Measurements from ENCODE around the gene LMO4. TPM values are rescaled to one million over a fixed set of nuclear protein-coding genes. Genes with fewer than 3 reads are reported as not detected.

LMO4 gene
- total and polyA plus RNA-seq, 8 donors = 30.7 to 120 (median 79.5) TPM

GRCh38 chr1:87394513-87394912 is 65.8 kb downstream of the LMO4 start:
- Histone ChIP-seq H3K4me1 (peaks cover 0 to 16% (median 0%) of the 10 kb centered on the region in 4 donors), H3K4me3 (no peak overlapping the region), H3K27ac (no peak overlapping the region), H3K27me3 (no peaks in the 10 kb centered on the region), H3K9me3 (peaks cover 0 to 5% (median 2%) of the 10 kb centered on the region in 4 donors), H3K36me3 (no peaks in the 10 kb centered on the region)
- intact Hi-C loops (cut with DNase I; ENCODE audit: low total_unique reads) = no loop called here
- WGBS, 5 donors = 82 to 86% (median 85%) methylated on average over 9 of the region's 9 CpGs
- TF ChIP-seq POLR2AphosphoS5 (IDR thresholded peaks at IDR 0.05) (no peak), POLR2A (IDR thresholded peaks at IDR 0.05) (no peak), CTCF (IDR thresholded peaks at IDR 0.05) (no peak), EP300 (IDR thresholded peaks at IDR 0.05) (no peak)
- no peak for DNase-seq

GRCh38 chr1:87394982-87395381 is 66.3 kb downstream of the LMO4 start:
- peaks cover 0 to 16% (median 0%) of the 10 kb centered on the region in 4 donors for H3K4me1 ChIP-seq
- H3K4me3 ChIP-seq = no peak overlapping the region
- no peak for DNase-seq
- 84 to 98% (median 91%) methylated on average over 2 of the region's 2 CpGs for whole genome bisulfite sequencing, 5 donors
- H3K27ac ChIP-seq = no peak overlapping the region
- TF ChIP-seq EP300 (IDR thresholded peaks at IDR 0.05) (no peak), POLR2AphosphoS5 (IDR thresholded peaks at IDR 0.05) (no peak), CTCF (IDR thresholded peaks at IDR 0.05) (no peak), POLR2A (IDR thresholded peaks at IDR 0.05) (no peak)
- intact Hi-C loops (cut with DNase I; ENCODE audit: low total_unique reads) = no loop called here
- H3K27me3 ChIP-seq = no peaks in the 10 kb centered on the region
- H3K9me3 ChIP-seq = peaks cover 0 to under 1% (median 0%) of the 10 kb centered on the region in 4 donors
- H3K36me3 ChIP-seq = no peaks in the 10 kb centered on the region

All from stomach (tissue), 9 donors.